SH-SY5Y (cell line): Measurements from ENCODE around the gene AGTPBP1.

Source experiments
- GATA2 ChIP-seq: IDR thresholded peaks from 2 replicates; pipeline ENCODE4 v1.6.1; 2011; ENCODE audit warnings: mild to moderate bottlenecking, low read depth, low read length
- GATA3 ChIP-seq: IDR thresholded peaks from 2 replicates; pipeline ENCODE4 v1.6.1; 2011; ENCODE audit warnings: low read depth, mild to moderate bottlenecking, low read length, moderate library complexity

GRCh38 chr9:85514256-85514655 lies 227.5 kb downstream of the AGTPBP1 start:
- no peak for TF ChIP-seq GATA3
- no peak for TF ChIP-seq GATA2
